HG03520 (cell line): ENCODE data around the gene KIAA0232.
"Not testable (repeated sequence)": the region's sequence is repeated elsewhere in the genome, so short reads cannot be mapped to it uniquely, and the experiment has no call there.

Source experiments
- ATAC-seq: cut with Tn5 transposase; IDR thresholded peaks from one replicate; pipeline ENCODE4 v1.9.1; 2021; ENCODE audit warnings: mild to moderate bottlenecking, moderate library complexity; ENCODE audit not compliant: unreplicated experiment

The KIAA0232 gene

DNA sequence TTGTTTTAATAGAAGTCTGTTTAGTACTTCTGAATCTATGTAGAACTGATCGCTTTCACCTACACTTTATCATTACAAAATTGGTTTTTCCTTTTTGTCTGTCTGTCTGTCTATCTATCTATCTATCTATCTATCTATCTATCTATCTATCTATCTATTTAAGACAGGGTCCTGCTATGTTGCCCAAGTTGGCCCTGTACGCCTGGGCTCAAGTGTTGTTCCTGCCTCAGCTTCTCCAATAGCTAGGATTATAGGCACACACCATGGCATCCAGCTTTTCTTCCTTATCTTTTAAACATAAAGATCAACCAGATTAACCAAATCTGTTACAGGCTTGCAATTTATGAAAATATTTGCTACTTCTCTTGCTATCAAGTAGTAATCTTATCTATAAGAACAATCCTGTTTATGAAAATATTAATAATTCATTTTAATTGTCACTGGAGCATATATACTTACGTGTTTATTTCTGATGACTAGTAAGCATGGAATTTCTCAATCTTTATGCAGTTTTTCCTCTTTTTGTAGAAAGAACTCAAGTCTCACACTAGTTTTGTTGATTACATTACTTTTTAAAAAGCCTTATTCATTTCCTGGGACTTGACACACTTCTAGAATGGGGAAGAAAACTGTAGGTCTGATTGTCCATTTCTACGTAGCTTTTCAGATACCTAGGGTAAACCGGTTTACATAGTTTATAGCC lies 24.5 kb downstream of the KIAA0232 start:
- ATAC-seq = no peak

DNA sequence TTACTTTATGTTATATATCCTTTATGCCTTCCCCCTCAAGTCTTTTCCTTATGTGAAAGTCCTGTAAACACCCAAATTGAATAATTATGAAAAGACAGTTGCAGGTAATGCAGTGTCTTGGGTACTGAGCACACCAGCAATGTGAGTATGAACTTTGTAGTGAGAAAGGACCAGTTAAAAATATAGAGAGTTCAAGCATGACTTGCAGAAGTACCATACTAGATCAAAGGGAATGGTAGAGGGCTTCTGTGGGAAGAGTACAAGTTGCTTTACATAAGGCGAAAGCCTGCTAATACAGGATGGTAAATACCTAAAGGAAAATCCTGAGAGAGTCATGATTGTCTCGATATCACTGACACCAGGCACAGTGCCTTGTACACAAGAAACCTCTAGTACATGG lies 25.7 kb downstream of the KIAA0232 start:
- no peak for ATAC-seq

DNA sequence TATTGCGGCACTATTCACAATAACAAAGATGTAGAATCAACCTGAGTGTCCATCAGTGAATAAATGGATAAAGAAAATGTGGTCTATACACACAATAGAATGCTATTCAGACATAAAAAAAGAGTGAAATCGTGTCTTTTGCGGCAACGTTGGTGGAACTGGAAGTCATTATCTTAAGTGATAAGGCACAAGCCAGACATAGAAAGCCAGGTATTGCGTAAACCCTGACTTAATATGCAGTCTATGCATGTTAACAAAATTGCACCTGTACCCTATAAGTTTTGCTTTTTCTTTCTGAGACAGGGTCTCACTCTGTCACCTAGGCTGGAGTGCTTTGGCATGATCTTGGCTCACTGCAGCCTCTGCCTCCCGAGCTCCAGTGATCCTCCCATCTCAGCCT lies 28.6 kb downstream of the KIAA0232 start:
- no peak for ATAC-seq

DNA sequence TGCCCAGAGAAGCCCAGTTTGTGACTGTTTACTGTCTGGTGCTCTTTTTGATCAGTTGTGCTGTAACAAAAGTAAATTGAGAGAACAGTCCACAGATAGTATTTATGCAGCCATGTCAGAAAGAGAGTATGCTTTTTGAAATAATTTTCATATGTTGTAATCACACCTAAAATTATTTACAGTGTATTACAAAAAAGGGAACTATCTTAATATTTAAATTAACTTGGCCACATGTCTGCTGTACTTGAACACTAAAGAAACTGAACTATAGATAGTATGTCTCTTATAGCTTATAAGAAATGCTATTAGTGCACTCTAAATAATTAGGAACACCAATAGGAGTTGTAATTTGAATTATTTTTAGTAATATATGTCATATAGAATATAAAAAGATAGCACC lies 30.2 kb downstream of the KIAA0232 start:
- ATAC-seq = no peak

DNA sequence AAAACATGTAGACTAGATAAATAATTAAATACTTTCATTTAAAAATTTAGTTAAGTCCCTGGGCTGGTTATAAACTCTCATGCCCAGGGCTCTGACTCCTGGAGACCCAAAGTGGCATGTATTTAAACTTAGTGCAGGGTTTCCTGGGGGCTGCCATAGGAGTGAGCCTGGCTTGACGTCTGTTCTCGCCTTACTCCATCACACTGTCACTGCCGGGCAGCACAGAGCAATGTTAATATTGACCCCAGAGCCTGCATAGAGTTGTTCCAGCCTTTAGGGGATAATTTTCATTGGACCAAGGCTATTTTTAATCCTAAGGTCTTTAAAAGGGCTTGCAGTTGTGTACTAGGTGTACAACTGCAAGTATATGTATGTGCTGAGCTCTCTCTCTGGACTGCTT lies 31.2 kb downstream of the KIAA0232 start:
- no peak for ATAC-seq

GRCh38 chr4:6815029-6815836 lies 32.7 kb downstream of the KIAA0232 start:
- no peak for ATAC-seq

DNA sequence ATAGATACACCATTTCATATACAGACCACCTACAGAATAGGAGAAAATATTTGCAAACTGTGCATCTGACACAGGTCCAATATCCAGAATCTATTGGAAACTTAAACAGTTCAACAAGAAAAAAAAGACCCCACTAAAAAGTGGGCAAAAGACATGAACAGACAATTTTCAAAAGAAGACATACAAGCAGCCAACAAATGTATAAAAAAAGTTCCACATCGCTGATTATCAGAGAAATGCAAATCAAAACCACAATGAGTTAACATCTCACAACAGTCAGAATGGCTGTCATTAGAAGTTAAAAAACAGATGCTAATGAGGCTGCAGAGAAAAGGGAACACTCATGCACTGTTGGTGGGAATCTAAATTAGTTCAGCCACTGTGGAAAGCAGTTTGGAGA lies 36.8 kb downstream of the KIAA0232 start:
- ATAC-seq = no peak

DNA sequence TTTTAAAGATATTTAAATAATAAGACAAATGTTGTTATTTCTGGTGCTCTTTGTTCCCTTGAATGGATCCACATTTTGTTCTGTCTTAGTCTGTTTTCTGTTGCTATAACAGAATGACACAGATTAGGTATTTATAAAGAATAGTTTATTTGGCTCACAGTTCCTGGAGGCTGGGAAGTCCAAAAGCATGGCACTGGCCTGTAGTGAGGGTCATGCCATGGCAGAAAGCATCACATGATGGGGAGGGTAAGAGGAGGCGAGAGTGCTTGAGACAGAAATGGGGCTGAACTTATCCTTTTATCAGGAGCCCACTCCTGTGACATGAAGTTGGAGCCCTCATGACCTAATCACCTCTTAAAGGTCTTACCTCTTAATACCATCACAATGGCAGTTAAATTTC lies 38.2 kb downstream of the KIAA0232 start:
- no peak for ATAC-seq

DNA sequence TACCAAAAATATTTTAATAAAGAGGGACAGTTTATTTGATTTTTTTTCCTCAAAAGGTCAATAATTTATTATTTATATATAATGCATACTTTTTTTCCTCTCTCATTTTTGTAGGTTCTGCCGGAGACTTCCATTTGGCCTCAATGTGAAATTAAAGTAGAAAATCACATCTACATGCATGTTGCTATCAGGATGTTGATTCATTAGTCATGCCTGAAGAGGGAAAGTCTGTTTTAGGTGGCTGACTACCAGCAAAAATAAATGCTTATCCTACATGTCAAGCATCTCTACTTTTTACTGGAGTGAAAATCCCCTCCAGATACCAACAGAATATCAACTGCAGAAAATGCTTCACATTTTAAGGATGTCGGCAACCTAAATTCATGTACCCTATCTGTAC lies 41.5 kb downstream of the KIAA0232 start:
- ATAC-seq = no peak

DNA sequence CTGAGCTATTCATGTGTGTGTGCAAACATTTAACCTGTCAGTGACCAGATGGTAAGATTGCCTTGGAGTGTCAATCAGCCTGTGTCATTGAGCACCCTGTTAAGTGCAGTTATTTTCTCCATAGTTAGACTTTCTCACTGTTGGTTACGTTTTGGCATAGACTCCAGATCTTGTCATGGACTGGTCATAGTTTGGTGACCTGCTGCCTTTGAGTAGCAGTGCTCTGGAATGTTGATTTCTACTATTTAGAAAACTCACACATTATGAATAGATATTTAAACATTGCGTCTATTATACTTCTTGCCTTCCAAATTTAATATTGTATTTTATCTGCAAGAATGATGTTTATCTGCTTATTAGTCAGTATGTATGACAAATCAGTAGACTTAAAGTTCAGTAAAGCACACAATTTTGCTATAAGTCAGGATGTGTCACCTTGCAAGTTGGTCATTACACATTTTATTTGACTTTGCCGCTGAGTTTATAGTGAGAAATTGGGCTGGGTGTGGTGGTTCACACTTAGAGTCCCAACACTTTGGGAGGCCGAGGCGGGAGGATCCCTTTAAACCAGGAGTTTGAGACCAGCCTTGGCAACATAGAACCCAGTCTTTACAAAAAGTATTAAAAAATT lies 42.4 kb downstream of the KIAA0232 start:
- no peak for ATAC-seq

GRCh38 chr4:6825403-6825802 lies 42.9 kb downstream of the KIAA0232 start:
- no peak for ATAC-seq

DNA sequence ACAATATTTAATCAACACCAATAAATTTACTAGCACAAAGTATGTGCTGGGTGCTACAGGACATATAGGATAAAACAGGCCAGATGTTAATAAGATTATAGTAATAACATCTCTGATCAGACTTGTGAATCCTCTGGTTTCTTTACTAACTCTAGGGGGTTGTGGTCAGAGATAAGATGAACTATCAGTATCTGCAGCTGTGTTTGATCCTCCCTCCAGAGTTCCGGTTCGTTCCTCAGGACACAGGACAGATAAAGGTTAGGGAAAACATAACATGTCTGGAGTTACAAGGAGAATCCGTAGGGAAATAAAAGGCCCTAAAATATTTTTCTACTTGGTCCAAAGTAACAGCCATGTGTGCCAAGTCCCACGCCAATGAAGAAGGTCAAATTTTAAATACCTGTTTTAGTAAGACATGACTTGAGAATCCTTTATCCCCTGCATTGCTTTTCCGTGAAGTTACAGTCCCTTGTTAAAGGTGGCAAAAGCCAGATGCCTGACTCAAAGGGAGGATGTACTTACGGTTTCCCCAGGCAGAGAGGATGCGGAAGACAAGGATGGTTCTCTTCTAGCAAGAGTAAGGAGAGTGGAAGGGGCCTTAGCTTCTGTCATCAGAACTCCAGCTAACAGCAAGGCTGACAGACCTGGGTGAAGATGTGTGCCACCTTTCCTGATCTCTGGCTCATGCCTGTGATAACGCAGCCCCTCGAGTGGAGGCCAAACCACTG lies 44.4 kb downstream of the KIAA0232 start:
- no peak for ATAC-seq

- ATAC-seq = no peak
These were observed 46.6 kb downstream of the KIAA0232 start for GRCh38 chr4:6829086-6829485.

- no peak for ATAC-seq
These were observed 52.3 kb downstream of the KIAA0232 start for GRCh38 chr4:6834867-6835266.

DNA sequence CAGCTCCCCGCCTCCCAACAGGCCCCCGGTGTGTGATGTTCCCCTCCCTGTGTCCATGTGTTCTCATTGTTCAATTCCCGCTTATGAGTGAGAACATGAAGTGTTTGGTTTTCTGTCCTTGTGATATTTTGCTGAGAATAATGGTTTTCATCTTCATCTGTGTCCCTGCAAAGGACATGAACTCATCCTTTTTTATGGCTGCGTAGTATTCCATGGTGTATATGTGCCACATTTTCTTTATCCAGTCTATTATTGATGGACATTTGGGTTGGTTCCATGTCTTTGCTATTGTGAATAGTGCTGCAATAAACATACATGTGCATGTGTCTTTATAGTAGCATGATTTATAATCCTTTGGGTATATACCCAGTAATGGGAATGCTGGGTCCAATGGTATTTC lies 53.1 kb downstream of the KIAA0232 start:
- not testable (repeated sequence) for ATAC-seq

- not testable (repeated sequence) for ATAC-seq
These were observed 54.6 kb downstream of the KIAA0232 start for GRCh38 chr4:6837106-6837505.

GRCh38 chr4:6839579-6839978 lies 57.1 kb downstream of the KIAA0232 start:
- no peak for ATAC-seq

GRCh38 chr4:6840062-6840976 lies 57.8 kb downstream of the KIAA0232 start:
- no peak for ATAC-seq

DNA sequence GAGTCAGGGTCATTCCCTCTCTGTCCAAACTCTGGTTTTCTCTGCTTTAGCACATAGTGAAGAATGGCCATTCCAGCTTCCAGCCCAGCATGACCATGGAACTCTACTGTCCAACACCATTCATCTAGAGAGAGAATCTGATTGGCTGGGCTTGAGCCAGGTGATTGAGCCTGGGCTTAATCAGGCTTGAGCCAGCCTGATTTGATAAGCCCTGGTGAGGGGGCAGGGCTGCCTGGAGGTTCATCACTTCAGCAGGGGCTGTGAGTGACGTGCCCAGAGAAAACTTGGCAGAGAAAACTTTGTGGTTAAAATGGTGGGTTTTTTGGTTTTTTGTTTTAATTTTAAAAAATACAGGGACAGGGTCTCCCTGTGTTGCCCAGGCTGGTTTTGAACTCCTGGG lies 62.5 kb downstream of the KIAA0232 start:
- ATAC-seq = no peak

DNA sequence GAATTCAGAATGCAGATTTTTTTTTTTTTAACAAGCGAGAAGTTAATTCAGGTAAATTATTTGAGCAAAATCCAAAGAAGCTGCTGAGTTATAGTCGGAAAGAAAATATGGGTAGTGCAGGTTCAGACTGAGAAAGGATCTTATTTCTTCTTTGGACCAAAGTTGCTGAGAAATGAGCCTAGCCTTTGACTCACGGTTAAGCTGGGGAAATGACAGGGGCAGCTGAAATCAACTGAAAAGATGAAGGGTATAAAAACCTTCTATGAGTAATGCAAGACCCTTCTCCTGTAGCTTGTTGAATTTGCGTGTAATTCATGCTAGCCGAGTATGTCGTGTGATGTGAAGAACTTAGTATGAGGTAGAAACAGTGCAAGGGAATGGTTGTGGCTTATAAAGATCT lies 63.0 kb downstream of the KIAA0232 start:
- ATAC-seq = no peak
